SH-SY5Y (cell line): Measurements from ENCODE around the gene SLC6A18.

Experiments used
- GATA2 ChIP-seq: IDR thresholded peaks from 2 replicates; pipeline ENCODE4 v1.6.1; 2011; ENCODE audit warnings: mild to moderate bottlenecking, low read depth, low read length
- GATA3 ChIP-seq: IDR thresholded peaks from 2 replicates; pipeline ENCODE4 v1.6.1; 2011; ENCODE audit warnings: low read depth, mild to moderate bottlenecking, low read length, moderate library complexity

- no peak for TF ChIP-seq GATA2
- no peak for TF ChIP-seq GATA3
These were observed 42.4 kb upstream of the SLC6A18 start for GRCh38 chr5:1182633-1183423.
